Cardiac muscle cell (in vitro differentiated cells and primary cell): ENCODE data around the gene SESN1. TPM values are rescaled to one million over a fixed set of nuclear protein-coding genes. Genes with fewer than 3 reads are reported as not detected.
"Not testable (repeated sequence)": the region's sequence is repeated elsewhere in the genome, so short reads cannot be mapped to it uniquely, and the experiment has no call there.

Experiments used
- DNase-seq, 2 donors: peaks; one replicate each; pipeline versions ENCODE4 v3.0.0 to v3.0.0-alpha.2; 2010 to 2017; ENCODE audit warnings: low read depth in 1 of 2, low spot score in 1 of 2
- H3K27ac ChIP-seq: fragments of 200-600 bp; sonication (generic); 2 replicates; pipeline ENCODE4 v1.5.1; 2016
- H3K27me3 ChIP-seq: fragments of 200-600 bp; sonication (generic); 2 replicates; pipeline ENCODE4 v1.6.0; 2016; ENCODE audit warnings: control low read depth
- H3K36me3 ChIP-seq: fragments of 200-600 bp; sonication (generic); 2 replicates; pipeline ENCODE4 v1.5.1; 2016; ENCODE audit warnings: control low read depth
- H3K4me1 ChIP-seq: fragments of 200-600 bp; sonication (generic); 2 replicates; pipeline ENCODE4 v1.8.1; 2017; ENCODE audit warnings: low read depth, mild to moderate bottlenecking, mixed run types
- H3K4me3 ChIP-seq: fragments of 200-600 bp; sonication (generic); 2 replicates; pipeline ENCODE4 v1.5.1; 2016; ENCODE audit warnings: mild to moderate bottlenecking
- H3K9me3 ChIP-seq: fragments of 200-600 bp; sonication (generic); 2 replicates; pipeline ENCODE4 v1.5.1; 2017; ENCODE audit warnings: low read depth, mild to moderate bottlenecking, control low read depth
- CTCF ChIP-seq: IDR thresholded peaks from 2 replicates; pipeline ENCODE4 v1.5.1; 2012; ENCODE audit warnings: low read depth, mild to moderate bottlenecking, low read length
- polyA plus RNA-seq: library from polyadenylated mRNA; unstranded; fragments of >200 nt; fragmentation: Nextera tagmentation; extraction: Ambion mirVana; gene quantifications from 2 replicates; pipeline ENCODE4 v1.2.1, GENCODE V29; 2016
- total RNA-seq: library from RNA; depleted of rRNA; stranded (reverse); fragments of >200 nt; gene quantifications from 2 replicates; pipeline ENCODE4 v1.2.3, GENCODE V29; 2016

Gene SESN1
- total and polyA plus RNA-seq, 2 experiments from 2014 or later: 16.4 to 21.5 TPM

- H3K9me3 ChIP-seq: no peaks in the 10 kb centered on the region
- no peak for DNase-seq
- no peak for TF ChIP-seq CTCF
- H3K27ac ChIP-seq: no peak overlapping the region
- no peaks in the 10 kb centered on the region for H3K27me3 ChIP-seq
- H3K4me1 ChIP-seq: peaks cover 12% of the 10 kb centered on the region
- H3K4me3 ChIP-seq: peak overlapping the region; percentile 67
- no peaks in the 10 kb centered on the region for H3K36me3 ChIP-seq
These were observed 2.6 kb downstream of the SESN1 start for GRCh38 chr6:109092074-109092473.

GRCh38 chr6:109091314-109092024, 3.2 kb downstream of the SESN1 start:
- Histone ChIP-seq H3K27ac (no peak overlapping the region), H3K4me1 (peaks cover 12% of the 10 kb centered on the region), H3K36me3 (no peaks in the 10 kb centered on the region), H3K27me3 (no peaks in the 10 kb centered on the region), H3K4me3 (peak overlapping the region; percentile 67), H3K9me3 (no peaks in the 10 kb centered on the region)
- no peak for DNase-seq
- no peak for TF ChIP-seq CTCF

GRCh38 chr6:109088995-109089394, 5.7 kb downstream of the SESN1 start:
- H3K27me3 ChIP-seq: no peaks in the 10 kb centered on the region
- no peaks in the 10 kb centered on the region for H3K36me3 ChIP-seq
- H3K9me3 ChIP-seq: no peaks in the 10 kb centered on the region
- no peak for TF ChIP-seq CTCF
- no peak overlapping the region for H3K27ac ChIP-seq
- peaks cover 12% of the 10 kb centered on the region for H3K4me1 ChIP-seq
- DNase-seq: no peak
- H3K4me3 ChIP-seq: no peak overlapping the region

- Histone ChIP-seq H3K27ac (no peak overlapping the region), H3K9me3 (no peaks in the 10 kb centered on the region), H3K36me3 (no peaks in the 10 kb centered on the region), H3K4me1 (peaks cover 6% of the 10 kb centered on the region), H3K27me3 (no peaks in the 10 kb centered on the region), H3K4me3 (no peak overlapping the region)
- no peak for DNase-seq
- TF ChIP-seq CTCF: no peak
These were observed 6.9 kb downstream of the SESN1 start for GRCh38 chr6:109087661-109088264.

GRCh38 chr6:109084146-109084545, 10.5 kb downstream of the SESN1 start:
- not testable (repeated sequence) for H3K36me3 ChIP-seq, H3K27ac ChIP-seq, H3K27me3 ChIP-seq

GRCh38 chr6:109083657-109084056, 11.0 kb downstream of the SESN1 start:
- no peaks in the 10 kb centered on the region for H3K36me3 ChIP-seq
- no peak overlapping the region for H3K27ac ChIP-seq
- H3K4me1 ChIP-seq: peaks cover 19% of the 10 kb centered on the region
- no peak for TF ChIP-seq CTCF
- no peaks in the 10 kb centered on the region for H3K27me3 ChIP-seq
- no peak for DNase-seq
- H3K4me3 ChIP-seq: no peak overlapping the region
- no peaks in the 10 kb centered on the region for H3K9me3 ChIP-seq

More at GRCh38 chr6:109084146-109084545, 10.5 kb downstream of the SESN1 start:
- peaks cover 16% of the 10 kb centered on the region for H3K4me1 ChIP-seq
- DNase-seq, H3K4me3 ChIP-seq, H3K9me3 ChIP-seq: not testable (repeated sequence)
